HAP-1 (cell line): ENCODE data around the gene RAB3IP.

Source experiments
- DNase-seq, 2 experiments: peaks; one replicate each; pipeline ENCODE4 v3.0.0-alpha.2; 2016 to 2020; ENCODE audit warnings: low spot score in 2 of 2
- H3K27me3 ChIP-seq: fragments of 250-450 bp; sonication (Bioruptor Pico); 2 replicates; pipeline ENCODE4 v1.5.1; 2020; ENCODE audit warnings: low read depth, mild to moderate bottlenecking, moderate library complexity
- H3K36me3 ChIP-seq: fragments of 250-450 bp; sonication (Bioruptor Pico); replicated peaks from 2 replicates; pipeline ENCODE4 v1.5.1; 2020; ENCODE audit warnings: mild to moderate bottlenecking
- H3K4me1 ChIP-seq: fragments of 250-450 bp; sonication (Bioruptor Pico); 2 replicates; pipeline ENCODE4 v1.5.1; 2020; ENCODE audit warnings: mild to moderate bottlenecking
- H3K4me3 ChIP-seq: fragments of 250-450 bp; sonication (Bioruptor Pico); 2 replicates; pipeline ENCODE4 v1.5.1; 2020; ENCODE audit warnings: mild to moderate bottlenecking, moderate library complexity
- H3K9me3 ChIP-seq: fragments of 250-450 bp; sonication (Bioruptor Pico); 2 replicates; pipeline ENCODE4 v1.5.1; 2020; ENCODE audit warnings: mild to moderate bottlenecking, moderate library complexity
- in situ Hi-C: fragments of 300-500 bp; cut with MboI; formaldehyde crosslinking; loops from 3 replicates; pipeline ENCODE4 v1.14.3; 2020; ENCODE audit warnings: low sequenced_read_pairs, inconsistent platforms, mixed read lengths

RAB3IP gene

DNA sequence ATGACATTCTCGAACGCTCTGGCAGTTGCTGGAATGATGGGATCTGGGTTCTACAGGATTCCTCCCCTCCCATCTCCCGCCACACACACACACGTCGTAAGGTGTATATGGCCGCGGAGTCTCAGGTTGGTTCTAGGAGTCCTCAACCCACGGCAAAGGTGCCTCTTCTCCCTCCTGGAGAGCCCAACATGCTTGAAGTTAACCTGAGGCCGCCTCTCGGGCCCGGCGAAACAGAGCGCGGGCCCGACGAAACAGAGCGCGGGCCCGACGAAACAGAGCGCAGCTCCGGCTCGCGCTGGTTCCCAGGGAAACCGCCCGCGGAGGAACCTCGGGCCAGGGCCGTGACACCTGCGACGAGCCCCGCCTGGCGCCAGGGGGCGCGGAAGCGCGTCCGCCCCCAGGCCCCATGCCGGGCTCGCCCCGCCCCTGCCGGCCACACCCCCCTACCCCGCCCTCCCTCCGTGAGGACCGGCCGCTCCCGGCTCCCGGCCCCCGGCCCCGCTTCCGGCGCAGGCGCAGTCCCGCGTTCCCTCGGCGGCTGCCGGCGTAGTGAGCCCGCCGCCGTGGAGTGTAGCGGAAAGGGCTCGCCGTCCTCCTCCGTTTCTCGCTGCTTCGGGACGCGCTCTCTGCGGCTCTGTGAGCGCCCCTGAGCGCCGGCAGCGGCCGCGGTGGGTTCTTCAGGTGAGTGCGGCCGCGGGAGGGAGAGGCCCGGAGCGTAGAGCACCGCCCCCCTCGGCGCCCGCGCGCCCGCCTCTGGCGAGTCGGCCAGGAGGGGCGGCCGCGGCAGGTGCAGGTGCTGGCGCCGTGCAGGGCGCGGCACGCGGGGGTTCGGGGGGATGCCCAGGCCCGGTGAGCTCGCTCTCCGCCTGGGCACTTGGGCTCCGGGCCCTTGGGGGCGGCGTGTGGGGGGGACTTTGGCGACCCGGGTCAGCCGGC is at the start of gene RAB3IP:
TSS of gene RAB3IP (plus strand) at position 510 of the 936 bp plus-strand sequence. CDS start 16,549 bp downstream, outside the sequence.
- Histone ChIP-seq H3K4me3 (peak within 1 kb of the TSS; percentile 61), H3K27me3 (peaks cover 12% of the 10 kb centered on the region), H3K36me3 (no peaks in the 10 kb centered on the region), H3K4me1 (peaks cover 13% of the 10 kb centered on the region), H3K9me3 (no peaks in the 10 kb centered on the region)
- in situ Hi-C loops = no loop called here
- DNase-seq = peak; percentile 71 to 94

DNA sequence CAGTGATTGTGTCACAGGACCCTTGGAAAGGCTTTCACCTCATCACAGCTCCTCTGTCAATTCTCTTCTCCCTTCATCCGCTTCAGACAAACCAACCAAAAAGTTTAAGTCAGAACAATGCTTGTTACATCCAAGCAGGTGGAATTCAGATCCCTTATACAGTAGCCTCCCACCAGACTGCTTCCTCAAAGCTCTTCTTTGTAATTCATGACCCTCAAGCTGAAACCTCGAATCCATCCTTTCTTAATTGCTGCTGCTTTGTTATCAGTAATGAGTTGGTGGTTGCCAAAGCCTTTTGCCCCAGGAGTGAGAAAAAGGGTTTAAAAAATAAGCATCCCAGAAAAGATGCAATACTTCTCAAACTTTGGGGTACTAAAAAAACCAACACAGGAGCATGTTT is 49.0 kb upstream of the RAB3IP start:
- in situ Hi-C loops = no loop called here
- H3K27me3 ChIP-seq = peaks cover 11% of the 10 kb centered on the region
- no peaks in the 10 kb centered on the region for H3K9me3 ChIP-seq
- no peaks in the 10 kb centered on the region for H3K36me3 ChIP-seq
- DNase-seq = no peak
- no peak overlapping the region for H3K4me3 ChIP-seq
- no peaks in the 10 kb centered on the region for H3K4me1 ChIP-seq

GRCh38 chr12:69694123-69694522 is 44.5 kb upstream of the RAB3IP start:
- no peak for DNase-seq

DNA sequence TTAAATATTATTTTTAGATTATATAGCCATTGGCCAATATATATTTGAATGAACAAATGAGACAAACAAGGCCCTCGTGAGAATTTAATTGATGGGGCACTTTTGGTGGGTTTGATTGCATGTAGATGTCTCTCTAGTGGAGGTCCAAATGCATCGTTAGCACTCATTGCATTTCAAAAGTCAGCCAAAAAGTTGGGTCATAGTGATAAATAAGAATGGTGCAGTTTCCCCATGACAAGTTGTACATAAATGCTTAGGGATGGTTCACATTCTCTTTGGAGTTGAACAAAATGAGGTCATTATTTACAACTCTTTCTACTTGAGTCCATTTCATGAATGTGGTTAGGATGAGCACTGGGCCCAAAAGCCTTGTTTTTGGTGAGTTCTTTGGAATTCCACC is 40.6 kb upstream of the RAB3IP start:
- in situ Hi-C loops = no loop called here
- Histone ChIP-seq H3K9me3 (no peaks in the 10 kb centered on the region), H3K4me3 (no peak overlapping the region), H3K4me1 (no peaks in the 10 kb centered on the region), H3K27me3 (no peaks in the 10 kb centered on the region; the same call in 1 of the 2 replicates), H3K36me3 (no peaks in the 10 kb centered on the region)
- DNase-seq = no peak

More at GRCh38 chr12:69694123-69694522, 44.5 kb upstream of the RAB3IP start:
- no peaks in the 10 kb centered on the region for H3K36me3 ChIP-seq
- no peaks in the 10 kb centered on the region for H3K4me1 ChIP-seq
- H3K27me3 ChIP-seq = no peaks in the 10 kb centered on the region
- in situ Hi-C loops = no loop called here
- H3K4me3 ChIP-seq = no peak overlapping the region
- no peaks in the 10 kb centered on the region for H3K9me3 ChIP-seq

- in situ Hi-C loops = no loop called here
- Histone ChIP-seq H3K4me1 (no peaks in the 10 kb centered on the region), H3K4me3 (no peak within 1 kb of the TSS), H3K36me3 (no peaks in the 10 kb centered on the region), H3K9me3 (no peaks in the 10 kb centered on the region), H3K27me3 (no peaks in the 10 kb centered on the region; the same call in 1 of the 2 replicates)
- no peak for DNase-seq
Observed at GRCh38 chr12:69698769-69699540, 39.7 kb upstream of the RAB3IP start, which contains the start of gene BEST3. TSS of gene BEST3 (minus strand) at chr12:69699303. CDS start at chr12:69697798, 1,505 bp downstream.

GRCh38 chr12:69701826-69702225 is 36.8 kb upstream of the RAB3IP start:
- Histone ChIP-seq H3K9me3 (no peaks in the 10 kb centered on the region), H3K36me3 (no peaks in the 10 kb centered on the region), H3K4me1 (no peaks in the 10 kb centered on the region), H3K4me3 (no peak overlapping the region), H3K27me3 (peaks cover 4% of the 10 kb centered on the region)
- no peak for DNase-seq
- in situ Hi-C loops = no loop called here

DNA sequence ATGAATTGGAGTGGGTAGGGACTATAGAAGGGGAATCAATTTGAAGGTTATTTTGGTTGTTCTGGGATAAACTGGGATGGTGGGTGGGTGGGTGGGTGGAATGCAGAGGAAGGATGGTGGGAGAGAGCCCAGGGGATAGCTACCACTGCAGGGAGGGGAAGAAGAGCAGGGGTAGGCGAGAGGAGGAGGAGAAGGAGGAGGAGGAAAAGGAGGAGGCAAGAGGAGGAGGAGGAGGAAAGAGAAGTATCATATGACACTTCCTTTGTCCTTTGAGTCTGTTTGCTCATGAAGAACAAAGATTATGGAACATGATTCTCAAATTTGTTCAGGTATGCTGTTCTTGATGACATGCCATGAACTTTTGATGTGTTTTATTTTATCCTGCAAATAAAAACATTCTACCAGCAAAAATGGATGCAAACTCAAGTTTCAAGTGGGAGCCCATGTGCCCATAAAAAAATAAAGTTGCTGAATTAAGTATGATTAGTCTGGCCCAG is 35.5 kb upstream of the RAB3IP start:
- Histone ChIP-seq H3K4me3 (no peak overlapping the region), H3K4me1 (no peaks in the 10 kb centered on the region), H3K27me3 (peaks cover 4% of the 10 kb centered on the region), H3K36me3 (no peaks in the 10 kb centered on the region), H3K9me3 (no peaks in the 10 kb centered on the region)
- in situ Hi-C loops = no loop called here
- DNase-seq = no peak

GRCh38 chr12:69704357-69704756 is 34.3 kb upstream of the RAB3IP start:
- H3K9me3 ChIP-seq = no peaks in the 10 kb centered on the region
- no peak for DNase-seq
- no peak overlapping the region for H3K4me3 ChIP-seq
- peaks cover 4% of the 10 kb centered on the region for H3K27me3 ChIP-seq
- H3K4me1 ChIP-seq = no peaks in the 10 kb centered on the region
- H3K36me3 ChIP-seq = no peaks in the 10 kb centered on the region
- in situ Hi-C loops = no loop called here

- no peaks in the 10 kb centered on the region for H3K36me3 ChIP-seq
Observed at GRCh38 chr12:69708649-69709048, 30.0 kb upstream of the RAB3IP start.

DNA sequence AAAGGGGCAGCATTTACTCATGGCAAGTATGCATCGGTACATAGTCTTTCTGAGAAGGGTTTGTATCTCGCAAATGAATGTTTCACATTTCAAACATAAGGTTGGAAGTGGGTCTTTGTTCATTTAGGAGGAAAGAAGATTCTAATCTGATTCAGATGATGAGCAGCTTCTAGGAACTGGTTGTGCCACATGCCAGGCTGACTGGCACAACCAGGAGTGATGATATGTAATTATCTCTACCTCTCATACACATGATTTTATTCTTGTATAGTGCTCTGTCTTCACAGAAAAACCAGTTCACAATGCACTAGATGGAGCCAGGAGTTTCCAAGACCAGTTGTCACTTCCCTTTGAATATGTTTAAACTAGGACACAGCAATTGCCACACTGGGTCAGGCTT is 25.8 kb upstream of the RAB3IP start:
- in situ Hi-C loops = no loop called here
- Histone ChIP-seq H3K36me3 (no peaks in the 10 kb centered on the region), H3K4me3 (no peak overlapping the region), H3K27me3 (0 out of 2 replicates have a peak, but pooled peaks cover 4% of the 10 kb centered on the region), H3K9me3 (no peaks in the 10 kb centered on the region), H3K4me1 (no peaks in the 10 kb centered on the region)
- no peak for DNase-seq

More at GRCh38 chr12:69708649-69709048, 30.0 kb upstream of the RAB3IP start:
- in situ Hi-C loops = no loop called here
- no peak for DNase-seq
- Histone ChIP-seq H3K9me3 (no peaks in the 10 kb centered on the region), H3K27me3 (peaks cover 4% of the 10 kb centered on the region), H3K4me3 (no peak overlapping the region), H3K4me1 (no peaks in the 10 kb centered on the region)

- no peaks in the 10 kb centered on the region for H3K4me1 ChIP-seq
- in situ Hi-C loops = no loop called here
- DNase-seq = no peak
- no peak overlapping the region for H3K4me3 ChIP-seq
- H3K27me3 ChIP-seq = 0 out of 2 replicates have a peak, but pooled peaks cover 4% of the 10 kb centered on the region
- no peaks in the 10 kb centered on the region for H3K9me3 ChIP-seq
- no peaks in the 10 kb centered on the region for H3K36me3 ChIP-seq
Observed at GRCh38 chr12:69714542-69714941, 24.1 kb upstream of the RAB3IP start.

DNA sequence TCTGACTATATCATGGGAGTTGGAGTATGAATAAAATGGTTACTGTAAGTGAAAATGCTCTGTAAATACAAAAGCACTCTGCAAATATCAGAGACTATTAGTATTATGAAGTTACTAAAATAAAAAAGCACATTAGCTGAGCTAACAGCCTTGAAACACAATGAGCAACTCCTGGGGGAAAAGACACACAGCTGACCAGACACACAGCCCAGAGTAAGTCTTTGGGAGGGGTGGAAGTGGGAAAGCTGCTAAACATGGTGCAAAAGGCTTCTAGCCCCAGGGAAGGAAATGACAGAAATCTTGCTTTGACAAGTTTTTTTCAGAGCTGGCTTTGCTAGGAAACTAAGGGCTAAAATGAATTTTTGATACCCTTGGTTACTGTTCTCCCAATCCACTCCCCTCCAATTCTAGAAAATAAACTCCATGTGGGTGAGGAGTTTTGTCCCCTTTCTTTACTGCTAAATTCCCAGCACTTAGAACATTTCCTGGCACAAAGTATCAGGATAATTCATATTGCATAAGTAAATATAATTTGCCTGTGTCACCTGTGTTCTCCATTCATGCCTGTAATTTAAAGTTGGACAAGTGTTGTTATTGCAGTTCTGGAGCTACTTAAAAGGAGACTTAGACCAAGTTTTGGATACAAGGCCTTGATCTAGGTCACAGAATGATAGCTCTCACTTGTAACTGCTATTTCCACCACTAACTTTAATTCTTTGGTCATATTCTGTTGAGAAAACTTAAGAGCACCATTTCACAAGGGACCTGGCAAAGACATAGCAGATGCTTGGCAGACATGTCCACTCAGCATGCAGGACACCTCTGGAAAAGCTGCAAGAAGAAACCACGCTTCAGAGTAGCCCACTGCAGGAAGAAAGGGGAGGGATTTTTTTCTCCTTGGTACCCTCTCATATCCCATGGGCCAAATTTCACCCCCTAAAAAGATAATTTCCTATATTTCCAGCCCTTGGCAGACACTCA is 19.0 kb upstream of the RAB3IP start:
- in situ Hi-C loops = no loop called here
- Histone ChIP-seq H3K27me3 (peaks cover 8% of the 10 kb centered on the region; the same call in 1 of the 2 replicates), H3K4me3 (no peak overlapping the region), H3K36me3 (no peaks in the 10 kb centered on the region), H3K4me1 (no peaks in the 10 kb centered on the region), H3K9me3 (no peaks in the 10 kb centered on the region)
- DNase-seq = no peak

DNA sequence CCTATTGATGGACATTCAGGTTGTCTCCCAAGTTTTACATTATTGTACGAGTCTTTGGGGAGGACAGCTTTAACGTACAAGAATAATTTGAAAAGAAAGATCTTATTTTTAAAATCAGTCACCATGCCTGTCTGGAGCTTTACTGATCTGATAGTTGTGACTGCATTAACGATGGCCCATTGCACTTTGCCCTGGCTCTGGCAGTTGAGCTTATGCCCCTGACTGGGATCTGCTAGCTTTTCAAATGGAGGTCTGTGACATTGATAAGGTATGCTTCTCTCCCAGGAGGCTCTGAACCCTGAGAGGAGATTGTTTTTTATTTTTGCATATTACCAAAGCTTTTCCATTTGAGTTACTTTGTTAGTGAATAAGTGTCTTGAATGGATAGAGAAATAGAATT is 17.9 kb upstream of the RAB3IP start:
- Histone ChIP-seq H3K4me3 (no peak overlapping the region), H3K9me3 (no peaks in the 10 kb centered on the region), H3K36me3 (no peaks in the 10 kb centered on the region), H3K4me1 (no peaks in the 10 kb centered on the region), H3K27me3 (peaks cover 6% of the 10 kb centered on the region; the same call in 1 of the 2 replicates)
- in situ Hi-C loops = no loop called here
- DNase-seq = no peak
